HEK293 (cell line): ENCODE results near the gene C6orf163.

ENCODE experiments used
- CTCF ChIA-PET: fragments of 350-600 bp; formaldehyde crosslinking; extraction: SDS; loops from one replicate; lab custom pipeline; 2021; ENCODE audit warnings: antibody characterized with exemption; lab: Yijun Ruan, JAX
- POLR2A ChIA-PET: fragments of 300-600 bp; formaldehyde crosslinking; extraction: SDS; loops from one replicate; lab custom pipeline; 2020; ENCODE audit warnings: antibody characterized with exemption, inconsistent platforms; lab: Yijun Ruan, JAX
- H3K27ac ChIP-seq: fragments of 200-500 bp; sonication (Bioruptor generic); 2 replicates; pipeline ENCODE4 v1.5.1; 2014; ENCODE audit warnings: low read depth, low read length, control low read depth, inconsistent platforms; ENCODE audit errors: extremely low read depth
- H3K36me3 ChIP-seq, 2 experiments: fragments of 200-500 bp in 1 of 2; sonication (Bioruptor generic) in 1 of 2; 1 replicate in 1 of 2; 2 replicates in 1 of 2; pipeline ENCODE4 v1.5.1; 2014 to 2017; ENCODE audit warnings: inconsistent platforms in 2 of 2, low read length in 2 of 2; ENCODE audit not compliant: control insufficient read depth in 2 of 2, insufficient read depth in 1 of 2
- H3K4me1 ChIP-seq: fragments of 200-500 bp; sonication (Bioruptor generic); 2 replicates; pipeline ENCODE4 v1.5.1; 2014; ENCODE audit warnings: mild to moderate bottlenecking, low read length, inconsistent platforms; ENCODE audit not compliant: control insufficient read depth, insufficient read depth
- H3K4me3 ChIP-seq: 2 replicates; pipeline ENCODE4 v1.5.1; 2011; ENCODE audit warnings: low read depth, mild to moderate bottlenecking, control low read depth, low read length, moderate library complexity
- H3K9me3 ChIP-seq: fragments of 200-500 bp; sonication (Bioruptor generic); 2 replicates; pipeline ENCODE4 v1.5.1; 2014; ENCODE audit warnings: low read depth, low read length, inconsistent platforms; ENCODE audit not compliant: control insufficient read depth, insufficient read depth
- BCL11A ChIP-seq: fragments of 450-650 bp; formaldehyde crosslinking; IDR thresholded peaks from 2 replicates; pipeline ENCODE4 v1.5.1; 2016; ENCODE audit warnings: low read depth, missing biosample characterization, missing genetic modification characterization
- BCL11B ChIP-seq: fragments of 450-650 bp; formaldehyde crosslinking; IDR thresholded peaks from 2 replicates; pipeline ENCODE4 v1.5.1; 2016; ENCODE audit warnings: low read depth, missing biosample characterization, missing genetic modification characterization
- FEZF1 ChIP-seq: fragments of 450-650 bp; formaldehyde crosslinking; IDR thresholded peaks from 2 replicates; pipeline ENCODE4 v1.5.1; 2016; ENCODE audit warnings: missing biosample characterization, missing genetic modification characterization
- GFI1B ChIP-seq: fragments of 450-650 bp; formaldehyde crosslinking; IDR thresholded peaks from 2 replicates; pipeline ENCODE4 v1.5.1; 2016; ENCODE audit warnings: missing biosample characterization, missing genetic modification characterization
- GLI4 ChIP-seq: fragments of 450-650 bp; formaldehyde crosslinking; IDR thresholded peaks from 2 replicates; pipeline ENCODE4 v1.5.1; 2016; ENCODE audit warnings: missing biosample characterization, missing genetic modification characterization
- IKZF3 ChIP-seq: fragments of 450-650 bp; IDR thresholded peaks from 2 replicates; pipeline ENCODE4 v1.5.0; 2018; ENCODE audit warnings: missing biosample characterization, mild to moderate bottlenecking, missing genetic modification characterization, moderate library complexity
- KLF16 ChIP-seq: fragments of 450-650 bp; formaldehyde crosslinking; IDR thresholded peaks from 2 replicates; pipeline ENCODE4 v1.5.1; 2017; ENCODE audit warnings: missing biosample characterization, missing genetic modification characterization
- KLF8 ChIP-seq: fragments of 450-650 bp; formaldehyde crosslinking; IDR thresholded peaks from 2 replicates; pipeline ENCODE4 v1.5.1; 2016; ENCODE audit warnings: missing biosample characterization, missing genetic modification characterization
- SP3 ChIP-seq: fragments of 450-650 bp; formaldehyde crosslinking; IDR thresholded peaks from 2 replicates; pipeline ENCODE4 v1.5.1; 2016; ENCODE audit warnings: missing biosample characterization, missing genetic modification characterization
- SP7 ChIP-seq: fragments of 450-650 bp; formaldehyde crosslinking; IDR thresholded peaks from 2 replicates; pipeline ENCODE4 v1.5.1; 2016; ENCODE audit warnings: missing biosample characterization, missing genetic modification characterization
- ZBTB44 ChIP-seq: fragments of 450-650 bp; IDR thresholded peaks from 2 replicates; pipeline ENCODE4 v1.5.1; 2018; ENCODE audit warnings: missing biosample characterization, mild to moderate bottlenecking, missing genetic modification characterization
- ZFHX2 ChIP-seq: fragments of 450-650 bp; formaldehyde crosslinking; conservative IDR thresholded peaks from 2 replicates; pipeline ENCODE4 v1.5.1; 2016; ENCODE audit warnings: missing biosample characterization, missing genetic modification characterization
- ZFP69B ChIP-seq: fragments of 450-650 bp; formaldehyde crosslinking; IDR thresholded peaks from 2 replicates; pipeline ENCODE4 v1.5.1; 2016; ENCODE audit warnings: missing biosample characterization, missing genetic modification characterization
- ZNF169 ChIP-seq: fragments of 450-650 bp; formaldehyde crosslinking; IDR thresholded peaks from 2 replicates; pipeline ENCODE4 v1.5.1; 2016; ENCODE audit warnings: missing biosample characterization, missing genetic modification characterization
- ZNF292 ChIP-seq: fragments of 450-650 bp; formaldehyde crosslinking; IDR thresholded peaks from 2 replicates; pipeline ENCODE4 v1.5.1; 2016; ENCODE audit warnings: low read depth, missing biosample characterization, missing genetic modification characterization, borderline replicate concordance
- ZNF335 ChIP-seq: fragments of 450-650 bp; formaldehyde crosslinking; conservative IDR thresholded peaks from 2 replicates; pipeline ENCODE4 v1.5.1; 2016; ENCODE audit warnings: missing biosample characterization, missing genetic modification characterization
- ZNF394 ChIP-seq: fragments of 450-650 bp; formaldehyde crosslinking; IDR thresholded peaks from 2 replicates; pipeline ENCODE4 v1.5.1; 2016; ENCODE audit warnings: missing biosample characterization, missing genetic modification characterization, mild to moderate bottlenecking, moderate library complexity, borderline replicate concordance
- ZNF404 ChIP-seq: fragments of 450-650 bp; formaldehyde crosslinking; IDR thresholded peaks from 2 replicates; pipeline ENCODE4 v1.5.1; 2017; ENCODE audit warnings: missing biosample characterization, missing genetic modification characterization
- ZNF423 ChIP-seq: fragments of 450-650 bp; formaldehyde crosslinking; IDR thresholded peaks from 2 replicates; pipeline ENCODE4 v1.5.1; 2016; ENCODE audit warnings: missing biosample characterization, missing genetic modification characterization
- ZNF426 ChIP-seq: fragments of 450-650 bp; formaldehyde crosslinking; IDR thresholded peaks from 2 replicates; pipeline ENCODE4 v1.5.1; 2017; ENCODE audit warnings: missing biosample characterization, missing genetic modification characterization, mild to moderate bottlenecking, inconsistent platforms, moderate library complexity
- ZNF530 ChIP-seq: fragments of 450-650 bp; formaldehyde crosslinking; IDR thresholded peaks from 2 replicates; pipeline ENCODE4 v1.5.1; 2016; ENCODE audit warnings: low read depth, missing biosample characterization, missing genetic modification characterization
- ZNF596 ChIP-seq: fragments of 450-650 bp; IDR thresholded peaks from 2 replicates; pipeline ENCODE4 v1.5.0; 2018; ENCODE audit warnings: missing biosample characterization, mild to moderate bottlenecking, missing genetic modification characterization, moderate library complexity
- ZNF677 ChIP-seq: fragments of 450-650 bp; IDR thresholded peaks from 2 replicates; pipeline ENCODE4 v1.5.0; 2018; ENCODE audit warnings: missing biosample characterization, mild to moderate bottlenecking, missing genetic modification characterization, moderate library complexity
- ZXDB ChIP-seq: fragments of 450-650 bp; formaldehyde crosslinking; IDR thresholded peaks from 2 replicates; pipeline ENCODE4 v1.5.1; 2016; ENCODE audit warnings: missing biosample characterization, missing genetic modification characterization
- TF ChIP-seq, protein P1 (sequence below): fragments of 450-650 bp; formaldehyde crosslinking; IDR thresholded peaks from 2 replicates; pipeline ENCODE4; 2016; ENCODE audit warnings: missing biosample characterization, missing genetic modification characterization

C6orf163 gene

DNA sequence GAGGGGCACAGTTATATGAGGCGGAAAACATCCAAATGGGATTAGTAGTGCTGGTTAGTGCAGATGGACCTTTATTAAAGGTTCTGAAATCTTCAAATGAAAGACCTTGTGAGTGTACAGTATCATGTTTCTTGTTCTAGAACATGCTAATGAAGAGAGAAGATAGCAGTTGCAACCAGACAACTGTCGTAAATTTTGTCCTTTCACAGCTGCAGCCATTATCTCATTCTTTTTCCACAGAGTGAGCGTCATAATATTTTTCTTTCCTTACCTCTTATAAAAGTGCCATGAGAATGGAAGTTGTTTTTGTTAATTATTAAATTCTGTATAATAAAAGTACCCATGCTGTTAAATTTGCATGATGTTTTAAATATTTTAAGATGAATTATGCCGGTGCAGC lies 4.4 kb upstream of the C6orf163 start:
- peaks cover 11% of the 10 kb centered on the region; the same call in 1 of the 2 replicates for H3K4me1 ChIP-seq
- POLR2A ChIA-PET, result no interaction called here
- no peaks in the 10 kb centered on the region for H3K36me3 ChIP-seq
- CTCF ChIA-PET, result interaction anchor here (0.5 to 2.1 kb wide), 4 partner anchors 11 to 574 kb away, joined by 3 to 8 read pairs (median 3); partner anchors contain the start of genes GJB7 and SMIM8
- no peak overlapping the region for H3K27ac ChIP-seq
- TF ChIP-seq FEZF1, result peak; percentile 62
- 0 out of 2 replicates have a peak, but pooled peaks have one; percentile 12 for TF ChIP-seq IKZF3 (tag by site-specific recombination)
- TF ChIP-seq SP3 (tag by site-specific recombination), result no peak
- no peak for TF ChIP-seq BCL11A (tag by site-specific recombination)
- TF ChIP-seq ZNF677 (tag by site-specific recombination), result no peak
- TF ChIP-seq BCL11B, result no peak
- no peak for TF ChIP-seq ZNF423 (tag by site-specific recombination)
- TF ChIP-seq ZBTB44, result peak; percentile 94
- 0 out of 2 replicates have a peak, but pooled peaks have one; percentile 18 for TF ChIP-seq ZNF596
- H3K4me3 ChIP-seq, result no peak overlapping the region
- no peaks in the 10 kb centered on the region for H3K9me3 ChIP-seq

DNA sequence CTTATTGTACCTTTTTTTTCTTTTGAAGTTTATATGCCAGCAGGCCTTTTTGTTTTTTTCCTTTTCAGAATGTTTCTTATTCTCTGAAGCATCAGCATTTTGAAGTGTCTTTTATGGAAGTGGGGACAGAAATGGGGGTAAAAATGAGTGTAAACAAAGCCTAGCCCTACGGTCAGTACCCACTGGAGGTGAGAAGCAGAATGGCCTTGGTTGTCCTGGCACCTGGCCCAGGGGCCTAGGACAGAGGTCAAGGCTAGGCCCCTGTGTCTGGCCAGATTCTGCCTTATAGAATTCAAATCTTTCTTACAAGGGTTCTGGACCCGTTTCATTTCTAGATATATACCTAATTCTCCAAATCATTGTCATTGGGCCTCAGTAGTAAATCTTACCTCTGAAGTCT lies 3.5 kb upstream of the C6orf163 start:
- ChIA-PET CTCF (interaction anchor here (2.1 to 4.0 kb wide), 2 partner anchors 19 kb away, joined by 8 to 14 read pairs; partner anchors contain the start of gene SMIM8), POLR2A (no interaction called here)
- no peak overlapping the region for H3K4me3 ChIP-seq
- TF ChIP-seq ZNF335 (tag by site-specific recombination), result peak; percentile 30; the same call in 1 of the 2 replicates
- TF ChIP-seq ZNF530 (tag by site-specific recombination), result no peak
- no peaks in the 10 kb centered on the region for H3K36me3 ChIP-seq
- H3K9me3 ChIP-seq, result no peaks in the 10 kb centered on the region
- peaks cover 11% of the 10 kb centered on the region; the same call in 1 of the 2 replicates for H3K4me1 ChIP-seq
- H3K27ac ChIP-seq, result no peak overlapping the region

GRCh38 chr6:87341899-87342298 lies 2.7 kb upstream of the C6orf163 start:
- ChIA-PET POLR2A (no interaction called here), CTCF (interaction anchor here (0.7 to 4.0 kb wide), 3 partner anchors 20 to 203 kb away, joined by 3 to 14 read pairs (median 5); partner anchors contain the start of gene SMIM8)
- Histone ChIP-seq H3K4me1 (peaks cover 11% of the 10 kb centered on the region; the same call in 1 of the 2 replicates), H3K36me3 (no peaks in the 10 kb centered on the region), H3K9me3 (no peaks in the 10 kb centered on the region), H3K4me3 (no peak overlapping the region), H3K27ac (no peak overlapping the region)
- no peak for TF ChIP-seq ZFHX2 (tag by site-specific recombination)
- no peak for TF ChIP-seq SP7 (tag by site-specific recombination)
- no peak for TF ChIP-seq ZNF292 (tag by site-specific recombination)
- no peak for TF ChIP-seq ZXDB (tag by site-specific recombination)
- no peak for TF ChIP-seq GLI4 (tag by site-specific recombination)
- TF ChIP-seq ZNF169 (tag by site-specific recombination), result no peak
- TF ChIP-seq KLF8 (tag by site-specific recombination), result no peak
- TF ChIP-seq ZNF426 (tag by site-specific recombination), result no peak
- TF ChIP-seq, protein P1, sequence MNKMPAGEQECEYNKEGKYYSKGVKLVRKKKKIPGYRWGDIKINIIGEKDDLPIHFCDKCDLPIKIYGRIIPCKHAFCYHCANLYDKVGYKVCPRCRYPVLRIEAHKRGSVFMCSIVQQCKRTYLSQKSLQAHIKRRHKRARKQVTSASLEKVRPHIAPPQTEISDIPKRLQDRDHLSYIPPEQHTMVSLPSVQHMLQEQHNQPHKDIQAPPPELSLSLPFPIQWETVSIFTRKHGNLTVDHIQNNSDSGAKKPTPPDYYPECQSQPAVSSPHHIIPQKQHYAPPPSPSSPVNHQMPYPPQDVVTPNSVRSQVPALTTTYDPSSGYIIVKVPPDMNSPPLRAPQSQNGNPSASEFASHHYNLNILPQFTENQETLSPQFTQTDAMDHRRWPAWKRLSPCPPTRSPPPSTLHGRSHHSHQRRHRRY (tag by site-specific recombination), result no peak
- no peak for TF ChIP-seq ZNF394 (tag by site-specific recombination)
- TF ChIP-seq ZFP69B, result no peak
- no peak for TF ChIP-seq GFI1B (tag by site-specific recombination)
- TF ChIP-seq ZNF404, result no peak
- TF ChIP-seq KLF16 (tag by site-specific recombination), result no peak
